K562 (cell line): Measurements from ENCODE around the gene ZNF584. TPM values are rescaled to one million over a fixed set of nuclear protein-coding genes. Genes with fewer than 3 reads are reported as not detected.

Experiments
- ATAC-seq: fragments of 200-7000 bp; cut with Tn5 transposase; 3 replicates; pipeline ENCODE4 v1.9.1; 2020; ENCODE audit warnings: moderate library complexity
- BruUV-seq: library from RNA; stranded (reverse); fragments of 400-500 nt; replicated peaks from 2 replicates; lab custom pipeline; 2021; lab: Mats Ljungman, UMichigan
- CTCF ChIA-PET: fragments of 300-600 bp; formaldehyde crosslinking; extraction: SDS; loops from one replicate; lab custom pipeline; 2021; ENCODE audit warnings: low intra/inter-chr PET ratio; lab: Yijun Ruan, JAX
- POLR2A ChIA-PET: fragments of 300-600, 350-650 bp; sonication (Branson Sonifier 250); formaldehyde crosslinking; extraction: SDS; loops from one replicate; lab custom pipeline; 2021; ENCODE audit warnings: antibody characterized with exemption, inconsistent platforms; lab: Yijun Ruan, JAX
- DNase-seq, 4 experiments: peaks; one replicate each; pipeline versions ENCODE4 v3.0.0 to v3.0.0-alpha.2; 2011 to 2018; ENCODE audit warnings: low spot score in 3 of 4, mixed read lengths in 3 of 4; ENCODE audit errors: extremely low read depth in 1 of 4
- FAIRE-seq: peaks from 2 replicates; lab custom pipeline; 2011; peaks lifted over from hg19 to GRCh38; lab: Jason Lieb, UNC
- H2AFZ ChIP-seq: 2 replicates; pipeline ENCODE4 v1.6.0; 2011; ENCODE audit warnings: low read depth, low read length, control low read depth, inconsistent platforms
- H3K27ac ChIP-seq: fragments of 200-600 bp; 3 replicates; pipeline ENCODE4 v1.8.0; 2011; ENCODE audit warnings: low read depth, mild to moderate bottlenecking, control low read depth, inconsistent platforms, low read length, moderate library complexity, mixed read lengths; ENCODE audit errors: extremely low read depth
- H3K27me3 ChIP-seq, 2 experiments: fragments of 300-600 bp in 1 of 2; 2 replicates in 1 of 2; 3 replicates in 1 of 2; pipeline versions ENCODE4 v1.6.0 to v1.8.0; 2011; ENCODE audit warnings: inconsistent platforms in 2 of 2, low read length in 2 of 2, mild to moderate bottlenecking in 1 of 2, mixed read lengths in 1 of 2, moderate library complexity in 1 of 2; ENCODE audit not compliant: control insufficient read depth in 2 of 2, insufficient read depth in 2 of 2
- H3K36me3 ChIP-seq: fragments of 300-600 bp; 3 replicates; pipeline ENCODE4 v1.8.0; 2011; ENCODE audit warnings: mild to moderate bottlenecking, low read length, inconsistent platforms; ENCODE audit not compliant: control insufficient read depth, insufficient read depth
- H3K4me1 ChIP-seq, 2 experiments: fragments of 200-600 bp in 1 of 2; replicated peaks in 1 of 2; 2 replicates in 1 of 2; 3 replicates in 1 of 2; pipeline versions ENCODE4 v1.5.1 to v1.8.0; 2011; ENCODE audit warnings: inconsistent platforms in 2 of 2, low read length in 2 of 2, mild to moderate bottlenecking in 1 of 2, mixed read lengths in 1 of 2, moderate library complexity in 1 of 2; ENCODE audit not compliant: control insufficient read depth in 2 of 2, insufficient read depth in 2 of 2
- H3K4me2 ChIP-seq: 2 replicates; pipeline ENCODE4 v1.6.1; 2011; ENCODE audit warnings: low read length, control low read depth, inconsistent platforms, mixed read lengths; ENCODE audit not compliant: insufficient read depth
- H3K4me3 ChIP-seq: fragments of 200-600 bp; sonication (generic), shearing (Covaris generic); 2 replicates; pipeline ENCODE4 v1.5.1; 2016; ENCODE audit warnings: control low read depth, inconsistent platforms
- H3K79me2 ChIP-seq: fragments of 200-600 bp; 3 replicates; pipeline ENCODE4 v1.8.0; 2011; ENCODE audit warnings: low read length, inconsistent platforms; ENCODE audit not compliant: control insufficient read depth, insufficient read depth
- H3K9ac ChIP-seq, 2 experiments: 2 replicates each; pipeline versions ENCODE4 v1.6.0 to v1.6.1; 2011; ENCODE audit warnings: low read depth in 2 of 2, low read length in 2 of 2, control low read depth in 1 of 2, inconsistent platforms in 1 of 2, mild to moderate bottlenecking in 1 of 2, mixed read lengths in 1 of 2; ENCODE audit not compliant: insufficient read depth in 1 of 2
- H3K9me1 ChIP-seq: one replicate; pipeline ENCODE4 v1.6.0; 2011; ENCODE audit warnings: inconsistent platforms, mild to moderate bottlenecking, low read length, moderate library complexity; ENCODE audit not compliant: control insufficient read depth, insufficient read depth
- H3K9me3 ChIP-seq: replicated peaks from 2 replicates; pipeline ENCODE4 v1.5.1; 2011; ENCODE audit warnings: low read depth, low read length, inconsistent platforms; ENCODE audit not compliant: control insufficient read depth, insufficient read depth
- H4K20me1 ChIP-seq: replicated peaks from 2 replicates; pipeline ENCODE4 v1.6.1; 2011; ENCODE audit warnings: low read length, inconsistent platforms, mixed read lengths; ENCODE audit not compliant: control insufficient read depth, insufficient read depth
- EZH2 ChIP-seq: IDR thresholded peaks from 2 replicates; pipeline ENCODE4 v1.6.1; 2012; ENCODE audit warnings: low read depth, mild to moderate bottlenecking, inconsistent platforms, low read length, borderline replicate concordance
- GTF2F1 ChIP-seq: IDR thresholded peaks from 2 replicates; pipeline ENCODE4 v1.6.1; 2011; ENCODE audit warnings: low read depth, low read length, improper control_type of control experiment
- MAFG ChIP-seq: fragments of 450-650 bp; conservative IDR thresholded peaks from 2 replicates; pipeline ENCODE4 v1.6.1; 2016; ENCODE audit warnings: missing genetic modification characterization, missing compliant biosample characterization
- MBD2 ChIP-seq: sonication (generic); IDR thresholded peaks from 2 replicates; pipeline ENCODE4 v1.6.1; 2016; ENCODE audit warnings: low read depth, borderline replicate concordance
- NFRKB ChIP-seq: fragments of 450-650 bp; IDR thresholded peaks from 2 replicates; pipeline ENCODE4 v1.6.1; 2016; ENCODE audit warnings: low read depth
- PTBP1 ChIP-seq: fragments of 200-400 bp; formaldehyde crosslinking; IDR thresholded peaks from 2 replicates; pipeline ENCODE4 v1.6.1; 2017; ENCODE audit warnings: low read depth, low read length
- RNF2 ChIP-seq: sonication (generic); IDR thresholded peaks from 2 replicates; pipeline ENCODE4 v1.6.1; 2016
- SIRT6 ChIP-seq: IDR thresholded peaks from one replicate; pipeline ENCODE4 v1.6.1; 2012; ENCODE audit warnings: low read depth, mild to moderate bottlenecking, control low read depth, inconsistent platforms, low read length, moderate library complexity
- XRCC3 ChIP-seq: fragments of 450-650 bp; IDR thresholded peaks from 2 replicates; pipeline ENCODE4 v1.6.1; 2017; ENCODE audit warnings: mild to moderate bottlenecking, moderate library complexity
- ZC3H4 ChIP-seq: sonication (generic); formaldehyde crosslinking; IDR thresholded peaks from 2 replicates; pipeline ENCODE4 v1.9.0; 2021; ENCODE audit warnings: missing genetic modification reagents, borderline replicate concordance
- ZEB2 ChIP-seq: fragments of 450-650 bp; IDR thresholded peaks from 2 replicates; pipeline ENCODE4 v1.6.1; 2016
- ZNF165 ChIP-seq: fragments of 250-450 bp; sonication (Bioruptor Pico); IDR thresholded peaks from 2 replicates; pipeline ENCODE4 v1.4.0; 2020; ENCODE audit warnings: borderline replicate concordance
- ZNF316 ChIP-seq: fragments of 450-650 bp; IDR thresholded peaks from 2 replicates; pipeline ENCODE4 v1.6.1; 2016
- WGBS: fragments of 100-300 bp; shearing (Covaris generic); methylation state at CpG from one replicate; pipeline ENCODE4 v1.1.6; 2016; ENCODE audit warnings: low coverage, mixed read lengths; ENCODE audit not compliant: insufficient coverage; ENCODE audit errors: missing lambda C conversion rate; 5-methylcytosine and 5-hydroxymethylcytosine counted together
- in situ Hi-C: fragments of 300-500 bp; cut with MboI; formaldehyde crosslinking; loops from 4 replicates; pipeline ENCODE4 v1.15.0; 2018; ENCODE audit warnings: inconsistent platforms, mixed read lengths
- intact Hi-C: fragments of 100-400 bp; cut with micrococcal nuclease; formaldehyde crosslinking; loops from 2 replicates; pipeline ENCODE4 v1.14.2; 2022
- polyA plus RNA-seq, 8 experiments: library from polyadenylated mRNA; depleted of rRNA in 4 of 8; stranded (reverse) in 5 of 8; unstranded in 3 of 8; fragments of >200 nt; fragmentation: Nextera tagmentation in 2 of 8; fragmentation: Illumina TruSeq in 1 of 8; extraction: Ambion mirVana in 2 of 8; extraction: Trizol in 1 of 8; gene quantifications; 2 replicates each; pipeline versions ENCODE4 v1.2.1 to v1.2.3, GENCODE V29; 2011 to 2014; ENCODE audit warnings: inconsistent platforms in 1 of 8, missing spikeins in 1 of 8
- total RNA-seq, 7 experiments: library from RNA; depleted of rRNA in 6 of 7; stranded (reverse); fragments of >200 nt in 6 of 7; fragmentation: Illumina TruSeq in 2 of 7; extraction: Trizol in 2 of 7; gene quantifications; 2 replicates each; pipeline versions ENCODE4 v1.2.1 to v1.2.3, GENCODE V29; 2011 to 2021; ENCODE audit warnings: low replicate concordance in 1 of 7
- TF ChIP-seq, protein P1 (sequence below): fragments of 250-450 bp; sonication (Bioruptor Pico); IDR thresholded peaks from 2 replicates; pipeline ENCODE4 v1.5.0; 2021; ENCODE audit warnings: mild to moderate bottlenecking, moderate library complexity
- TF ChIP-seq, protein P2 (sequence below), 3 experiments: fragments of 200-800 bp in 1 of 3; sonication (Bioruptor generic) in 1 of 3; sonication (generic) in 1 of 3; formaldehyde crosslinking in 1 of 3; IDR thresholded peaks; 2 replicates each; pipeline versions ENCODE4 v1.6.1 to v1.8.0; 2016 to 2022; ENCODE audit warnings: mild to moderate bottlenecking in 2 of 3, missing compliant biosample characterization in 2 of 3, missing genetic modification characterization in 2 of 3, missing genetic modification reagents in 1 of 3
- TF ChIP-seq, protein P3 (sequence below), 2 experiments: fragments of 150-350 bp in 1 of 2; IDR thresholded peaks; 2 replicates each; pipeline ENCODE4 v1.6.1; 2012 to 2016; ENCODE audit warnings: low read depth in 2 of 2, low read length in 2 of 2, mild to moderate bottlenecking in 1 of 2, moderate library complexity in 1 of 2

Gene ZNF584
- total and polyA plus RNA-seq, 9 of the 15 experiments (the other 6 are each of a cell fraction or from before 2014, with no cell fraction given) = 5.8 to 43.4 (median 24.6) TPM

DNA sequence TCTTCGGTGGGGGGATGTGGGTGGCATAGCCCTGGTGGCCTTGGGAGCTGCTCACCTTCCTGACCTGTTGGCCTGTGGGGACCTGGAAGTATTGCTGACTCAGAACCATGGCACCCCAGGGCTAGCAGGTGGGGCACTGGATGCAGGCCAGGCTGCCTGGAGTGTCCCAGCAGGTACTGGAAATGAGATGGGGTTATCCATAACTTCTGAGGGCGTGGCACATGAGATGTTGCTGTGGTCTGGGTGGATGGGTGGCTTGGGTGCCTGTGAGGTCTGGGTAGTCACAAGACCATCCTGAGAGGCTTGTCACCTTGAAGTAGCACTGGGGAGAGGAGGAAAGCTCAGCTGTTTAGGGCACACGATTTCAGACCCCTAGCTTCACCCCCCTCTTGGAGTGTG is 13.6 kb upstream of the ZNF584 start:
- peaks cover 18% of the 10 kb centered on the region; the same call in 1 of the 2 replicates for H4K20me1 ChIP-seq
- no peak overlapping the region; the same call in 2 of the 3 replicates for H3K27ac ChIP-seq
- FAIRE-seq = no peak
- H3K27me3 ChIP-seq = no peaks in the 10 kb centered on the region
- H3K4me2 ChIP-seq = no peak overlapping the region
- in situ Hi-C loops = no loop called here
- intact Hi-C loops = no loop called here
- CTCF ChIA-PET = no interaction called here
- H3K9me1 ChIP-seq = no peaks in the 10 kb centered on the region
- POLR2A ChIA-PET = interaction anchor here (0.6 to 0.7 kb wide), 2 partner anchors 119 to 212 kb away, joined by 3 to 7 read pairs; partner anchors contain the start of gene ZNF274
- H3K9me3 ChIP-seq = no peaks in the 10 kb centered on the region
- 72% methylated on average over 3 of the region's 3 CpGs for WGBS
- DNase-seq = peak in 1 of 4 experiments; percentile 13
- H3K4me3 ChIP-seq = no peak overlapping the region
- BruUV-seq = no TSS peak
- peak; percentile 31 for ATAC-seq
- peaks cover 31% of the 10 kb centered on the region for H3K79me2 ChIP-seq
- H2AFZ ChIP-seq = no peak overlapping the region
- peak overlapping the region in 1 of 2 experiments; percentile 38; a peak in 1 of 4 replicates for H3K9ac ChIP-seq
- peaks cover 58% of the 10 kb centered on the region for H3K36me3 ChIP-seq
- H3K4me1 ChIP-seq = peaks cover 5 to 56% of the 10 kb centered on the region in 2 experiments; a peak in 4 of 5 replicates
- TF ChIP-seq ZNF316 (peak; percentile 80), GTF2F1 (no peak), PTBP1 (no peak), EZH2 (no peak), MAFG (tag) (peak; percentile 30; the same call in 1 of the 2 replicates), ZC3H4 (CRISPR knock-in tag) (no peak), RNF2 (no peak), XRCC3 (no peak), ZNF165 (no peak), NFRKB (no peak), SIRT6 (peak; percentile 32), ZEB2 (no peak), MBD2 (no peak)
- TF ChIP-seq, protein P1, sequence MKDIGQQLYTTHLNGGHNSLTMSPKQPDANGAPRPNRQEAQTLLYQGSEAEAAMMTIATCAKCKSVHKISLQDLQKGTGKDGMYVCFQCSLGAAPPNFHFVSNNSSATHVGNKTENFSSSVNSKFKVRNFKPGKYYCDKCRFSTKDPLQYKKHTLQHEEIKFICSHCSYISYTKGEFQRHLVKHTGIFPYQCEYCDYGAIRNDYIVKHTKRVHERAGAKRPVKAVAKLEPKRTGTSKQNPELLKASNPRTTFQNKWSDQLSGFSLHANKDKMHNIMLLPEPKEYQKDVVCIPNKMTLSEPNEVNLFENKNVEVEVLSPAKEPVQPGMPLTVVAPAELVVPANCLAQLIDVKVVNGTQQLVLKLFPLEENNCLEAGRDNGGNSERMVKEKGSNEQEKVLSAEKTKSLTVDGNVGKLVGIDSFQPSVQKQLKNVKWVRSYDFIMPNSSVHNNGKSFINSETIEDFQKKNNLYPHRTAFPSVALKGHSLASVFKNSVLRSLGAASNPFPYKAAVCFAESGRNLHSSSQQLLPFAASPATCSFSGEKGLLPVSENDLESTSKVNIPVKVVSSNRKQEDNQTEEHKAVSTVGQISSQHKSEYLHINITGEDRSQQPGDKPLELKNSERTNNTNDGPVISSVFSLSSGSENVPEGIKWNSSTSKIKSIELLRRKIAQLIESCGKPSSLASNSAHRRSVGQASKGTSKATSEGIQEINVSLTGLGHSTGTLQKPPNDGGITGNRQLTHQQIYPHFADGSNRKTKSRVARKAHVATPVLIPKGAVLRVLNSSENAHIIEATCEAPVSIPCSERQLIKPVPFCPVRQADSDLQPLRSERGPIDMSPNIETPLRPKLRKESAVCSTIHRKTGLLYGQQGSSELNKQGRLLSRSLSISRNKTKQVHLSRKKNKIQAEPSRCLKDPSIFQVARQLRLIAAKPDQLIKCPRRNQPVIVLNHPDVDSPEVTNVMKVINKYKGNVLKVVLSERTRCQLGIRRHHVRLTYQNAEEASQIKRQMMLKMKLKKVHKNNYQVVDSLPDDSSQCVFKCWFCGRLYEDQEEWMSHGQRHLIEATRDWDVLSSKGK (CRISPR knock-in tag) = no peak
- TF ChIP-seq, protein P2, sequence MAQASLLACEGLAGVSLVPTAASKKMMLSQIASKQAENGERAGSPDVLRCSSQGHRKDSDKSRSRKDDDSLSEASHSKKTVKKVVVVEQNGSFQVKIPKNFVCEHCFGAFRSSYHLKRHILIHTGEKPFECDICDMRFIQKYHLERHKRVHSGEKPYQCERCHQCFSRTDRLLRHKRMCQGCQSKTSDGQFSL (CRISPR knock-in tag; IDR thresholded peaks at IDR 0.05) = no peak
- TF ChIP-seq, protein P2 (tag; IDR thresholded peaks at IDR 0.05) = no peak
- TF ChIP-seq, protein P3, sequence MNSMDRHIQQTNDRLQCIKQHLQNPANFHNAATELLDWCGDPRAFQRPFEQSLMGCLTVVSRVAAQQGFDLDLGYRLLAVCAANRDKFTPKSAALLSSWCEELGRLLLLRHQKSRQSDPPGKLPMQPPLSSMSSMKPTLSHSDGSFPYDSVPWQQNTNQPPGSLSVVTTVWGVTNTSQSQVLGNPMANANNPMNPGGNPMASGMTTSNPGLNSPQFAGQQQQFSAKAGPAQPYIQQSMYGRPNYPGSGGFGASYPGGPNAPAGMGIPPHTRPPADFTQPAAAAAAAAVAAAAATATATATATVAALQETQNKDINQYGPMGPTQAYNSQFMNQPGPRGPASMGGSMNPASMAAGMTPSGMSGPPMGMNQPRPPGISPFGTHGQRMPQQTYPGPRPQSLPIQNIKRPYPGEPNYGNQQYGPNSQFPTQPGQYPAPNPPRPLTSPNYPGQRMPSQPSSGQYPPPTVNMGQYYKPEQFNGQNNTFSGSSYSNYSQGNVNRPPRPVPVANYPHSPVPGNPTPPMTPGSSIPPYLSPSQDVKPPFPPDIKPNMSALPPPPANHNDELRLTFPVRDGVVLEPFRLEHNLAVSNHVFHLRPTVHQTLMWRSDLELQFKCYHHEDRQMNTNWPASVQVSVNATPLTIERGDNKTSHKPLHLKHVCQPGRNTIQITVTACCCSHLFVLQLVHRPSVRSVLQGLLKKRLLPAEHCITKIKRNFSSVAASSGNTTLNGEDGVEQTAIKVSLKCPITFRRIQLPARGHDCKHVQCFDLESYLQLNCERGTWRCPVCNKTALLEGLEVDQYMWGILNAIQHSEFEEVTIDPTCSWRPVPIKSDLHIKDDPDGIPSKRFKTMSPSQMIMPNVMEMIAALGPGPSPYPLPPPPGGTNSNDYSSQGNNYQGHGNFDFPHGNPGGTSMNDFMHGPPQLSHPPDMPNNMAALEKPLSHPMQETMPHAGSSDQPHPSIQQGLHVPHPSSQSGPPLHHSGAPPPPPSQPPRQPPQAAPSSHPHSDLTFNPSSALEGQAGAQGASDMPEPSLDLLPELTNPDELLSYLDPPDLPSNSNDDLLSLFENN (IDR thresholded peaks at IDR 0.05; ENCODE audit: low read depth in 2 of 2, low read length in 2 of 2) = no peak
